Stimulated activated CD4-positive, alpha-beta T cell treated with anti-CD3 and anti-CD28 coated beads, Interleukin-1b, Interleukin-23, amount 100 ng/mL, for 24 hours (primary cell): ENCODE data around the gene LIPE.

Experiments used
- DNase-seq, 4 experiments: peaks; one replicate each; pipeline ENCODE4 v3.0.0-alpha.2; 2020; ENCODE audit warnings: low read depth in 4 of 4, low spot score in 1 of 4

The LIPE gene

GRCh38 chr19:42360787-42361544 lies 66.2 kb downstream of the LIPE start:
- no peak for DNase-seq

DNA sequence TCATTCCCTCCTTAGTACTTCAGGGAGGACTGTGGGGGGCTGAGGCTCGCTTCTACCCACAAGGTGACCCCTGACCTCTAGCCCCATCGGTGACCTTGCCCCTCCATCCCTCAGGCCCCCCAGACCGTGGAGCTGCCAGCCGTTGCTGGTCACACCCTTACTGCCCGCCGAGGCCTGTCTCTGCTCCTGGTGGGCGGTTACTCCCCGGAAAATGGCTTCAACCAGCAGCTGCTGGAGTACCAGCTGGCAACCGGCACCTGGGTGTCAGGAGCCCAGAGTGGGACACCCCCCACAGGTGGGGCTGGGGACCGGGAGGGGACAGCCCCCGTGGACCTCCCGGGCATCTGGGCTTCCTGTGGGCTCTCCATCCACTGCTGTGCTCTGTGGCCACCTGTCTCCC lies 69.9 kb downstream of the LIPE start:
- no peak for DNase-seq

GRCh38 chr19:42356686-42357085 lies 70.5 kb downstream of the LIPE start:
- no peak for DNase-seq

GRCh38 chr19:42355896-42356295 lies 71.3 kb downstream of the LIPE start:
- no peak for DNase-seq

DNA sequence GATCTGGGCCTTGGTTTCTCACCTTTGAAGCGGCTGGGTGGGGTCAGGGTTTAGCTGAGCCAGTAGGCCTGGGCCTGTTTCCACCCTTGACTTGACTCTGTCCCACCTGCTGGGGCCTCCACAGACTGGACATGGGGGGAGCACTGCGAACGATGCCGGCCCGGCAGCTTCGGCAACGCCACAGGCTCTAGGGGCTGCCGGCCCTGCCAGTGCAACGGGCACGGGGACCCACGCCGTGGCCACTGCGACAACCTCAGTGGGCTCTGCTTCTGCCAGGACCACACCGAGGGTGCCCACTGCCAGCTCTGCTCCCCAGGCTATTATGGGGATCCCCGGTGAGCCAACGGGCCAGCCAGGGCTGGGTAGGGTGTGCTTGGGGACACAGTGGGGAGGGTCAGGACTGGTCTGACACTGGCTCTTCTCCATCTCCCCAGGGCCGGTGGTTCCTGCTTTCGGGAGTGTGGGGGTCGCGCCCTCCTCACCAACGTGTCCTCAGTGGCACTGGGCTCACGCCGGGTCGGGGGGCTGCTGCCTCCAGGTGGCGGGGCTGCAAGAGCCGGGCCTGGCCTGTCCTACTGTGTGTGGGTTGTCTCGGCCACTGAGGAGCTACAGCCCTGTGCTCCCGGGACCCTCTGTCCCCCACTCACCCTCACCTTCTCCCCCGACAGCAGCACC lies 73.7 kb downstream of the LIPE start:
- DNase-seq, result no peak

GRCh38 chr19:42352301-42353259 lies 74.6 kb downstream of the LIPE start:
- DNase-seq, result no peak
